Non-pigmented ciliary epithelial cell (primary cell): ENCODE measurements around the gene FBXO15.

ENCODE experiments used
- DNase-seq: peaks from one replicate; pipeline ENCODE4 v3.0.0-alpha.2; 2010; ENCODE audit warnings: low read depth

FBXO15 gene

GRCh38 chr18:74062037-74062436 lies 85.6 kb downstream of the FBXO15 start:
- no peak for DNase-seq

- no peak for DNase-seq
These were observed 87.1 kb downstream of the FBXO15 start for GRCh38 chr18:74060579-74060978.

- no peak for DNase-seq
These were observed 96.8 kb downstream of the FBXO15 start for GRCh38 chr18:74050807-74051206.

- no peak for DNase-seq
These were observed 106.9 kb downstream of the FBXO15 start for GRCh38 chr18:74040459-74041332.

GRCh38 chr18:74040008-74040407 lies 107.6 kb downstream of the FBXO15 start:
- DNase-seq = no peak

- no peak for DNase-seq
These were observed 118.5 kb downstream of the FBXO15 start for GRCh38 chr18:74029161-74029560.
